ENCODE results near the gene ALOX15.
"Not testable (repeated sequence)": the region's sequence is repeated elsewhere in the genome, so short reads cannot be mapped to it uniquely, and the experiment has no call there.

The ALOX15 gene

DNA sequence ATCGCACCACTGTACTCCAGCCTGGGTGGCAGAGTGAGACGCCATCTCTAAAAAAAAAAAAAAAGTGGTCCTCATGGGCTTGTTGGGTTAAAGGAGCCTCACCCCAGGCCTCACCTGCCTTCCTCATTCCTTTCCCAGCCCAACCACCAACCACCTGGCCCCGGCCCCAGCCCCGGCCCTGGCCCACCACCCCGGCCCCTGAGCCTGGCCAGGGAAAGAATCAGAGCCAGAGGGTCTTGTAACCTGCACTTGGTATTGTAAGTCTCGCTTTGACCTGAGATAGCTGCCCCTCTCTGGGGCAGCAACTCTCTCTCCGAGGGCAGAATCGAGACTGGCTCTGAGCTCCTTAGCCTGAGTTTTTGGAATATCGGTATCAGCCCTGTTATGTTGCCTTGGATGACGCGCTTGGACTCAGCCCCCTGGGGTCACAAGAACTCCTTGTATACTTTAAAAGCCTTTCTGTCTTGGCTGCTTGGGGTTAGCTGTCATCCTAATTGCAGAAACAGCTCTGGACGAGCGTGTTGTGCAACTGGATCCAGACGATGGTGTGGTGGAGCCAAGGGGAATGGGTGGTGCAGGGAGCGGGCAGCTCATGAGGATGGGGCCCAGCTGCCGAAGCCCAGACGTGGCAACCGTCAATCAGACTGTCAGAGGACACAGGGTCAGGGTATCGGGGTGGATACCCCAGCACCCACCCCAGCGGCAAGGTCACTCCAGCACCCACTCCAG lies 42.5 kb downstream of the ALOX15 start:
- DNase-seq, result no peak
- in situ Hi-C loops (cut with MboI; ENCODE audit: low pct_unique_long_range_greater_than_20kb, low sequenced_read_pairs), result loop anchor here (25.0 kb wide), 1 partner anchor 288 kb away; the partner anchor contains the start of gene C17orf107

DNA sequence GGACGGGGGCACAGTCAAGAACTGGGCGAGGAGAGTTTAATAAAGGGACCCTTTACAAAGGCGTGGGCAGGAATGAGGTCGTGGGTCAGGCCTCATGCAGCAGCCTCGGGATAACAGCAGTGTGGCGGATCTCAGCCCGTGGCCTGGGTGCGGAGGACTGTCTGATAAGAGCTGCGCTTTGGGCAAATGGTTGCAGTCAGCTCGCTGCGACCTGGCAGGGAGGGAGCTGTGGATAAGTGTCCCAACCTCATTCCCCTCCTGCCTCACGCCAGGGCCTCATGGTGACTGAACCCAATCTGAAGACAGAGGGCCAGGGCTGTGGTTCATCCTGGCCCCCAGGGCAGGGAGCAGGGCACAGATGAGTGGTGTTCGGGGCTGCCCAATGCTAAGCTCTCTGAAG lies 43.5 kb downstream of the ALOX15 start:
- in situ Hi-C loops (cut with MboI; ENCODE audit: low pct_unique_long_range_greater_than_20kb, low sequenced_read_pairs), result loop anchor here (25.0 kb wide), 1 partner anchor 289 kb away; the partner anchor contains the start of gene C17orf107
- no peak for DNase-seq

DNA sequence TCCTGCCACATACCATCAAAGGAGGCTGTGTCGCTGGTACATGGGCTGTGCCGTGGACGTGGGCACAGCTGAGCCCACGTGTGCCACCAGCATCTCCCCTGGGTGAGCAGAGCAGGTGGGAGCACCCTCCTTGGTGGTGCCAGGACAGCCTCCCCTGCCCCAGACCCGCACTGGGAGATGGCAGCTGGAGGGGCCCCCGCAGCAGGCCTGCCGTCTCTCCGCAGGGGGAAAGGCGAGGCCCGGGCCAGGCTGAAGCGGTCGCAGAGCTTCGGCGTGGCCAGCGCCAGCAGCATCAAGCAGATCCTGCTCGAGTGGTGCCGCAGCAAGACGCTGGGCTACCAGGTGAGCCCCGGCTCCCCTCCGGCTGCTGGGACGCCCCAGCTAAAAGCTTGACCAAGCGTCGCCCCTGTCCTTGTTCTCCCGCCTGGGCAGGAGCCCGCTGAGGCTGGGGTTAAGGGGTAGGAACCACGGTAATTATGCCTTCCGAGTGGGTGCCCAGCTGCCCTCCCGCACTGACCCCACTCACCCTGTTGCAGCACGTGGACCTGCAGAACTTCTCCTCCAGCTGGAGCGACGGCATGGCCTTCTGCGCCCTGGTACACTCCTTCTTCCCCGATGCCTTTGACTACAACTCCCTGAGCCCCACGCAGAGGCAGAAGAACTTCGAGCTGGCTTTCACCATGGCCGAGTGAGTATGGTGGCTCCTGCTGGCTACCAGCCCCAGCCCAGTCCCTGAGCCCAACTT lies 44.7 kb downstream of the ALOX15 start:
- DNase-seq, result no peak
- in situ Hi-C loops (cut with MboI; ENCODE audit: low pct_unique_long_range_greater_than_20kb, low sequenced_read_pairs), result loop anchor here (25.0 kb wide), 1 partner anchor 290 kb away; the partner anchor contains the start of gene C17orf107

DNA sequence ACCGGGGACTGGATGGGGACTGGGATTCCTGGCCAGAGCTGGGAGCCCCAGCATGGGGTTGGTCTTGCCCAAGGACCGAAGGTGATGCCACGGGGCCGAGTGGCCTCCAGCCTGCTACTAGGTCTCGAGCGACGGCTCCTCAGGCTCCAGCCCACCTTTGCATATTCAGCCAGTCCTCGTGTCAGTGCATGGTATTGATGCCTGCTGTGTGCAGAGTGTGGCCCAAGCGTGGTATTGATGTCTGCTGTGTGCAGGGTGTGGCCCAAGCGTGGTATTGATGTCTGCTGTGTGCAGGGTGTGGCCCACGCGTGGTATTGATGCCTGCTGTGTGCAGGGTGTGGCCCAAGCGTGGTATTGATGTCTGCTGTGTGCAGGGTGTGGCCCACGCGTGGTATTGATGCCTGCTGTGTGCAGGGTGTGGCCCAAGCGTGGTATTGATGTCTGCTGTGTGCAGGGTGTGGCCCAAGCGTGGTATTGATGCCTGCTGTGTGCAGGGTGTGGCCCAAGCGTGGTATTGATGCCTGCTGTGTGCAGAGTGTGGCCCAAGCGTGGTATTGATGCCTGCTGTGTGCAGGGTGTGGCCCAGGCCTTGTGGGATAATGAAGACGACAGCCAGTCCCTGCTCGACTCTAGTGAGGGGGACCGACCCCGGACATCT lies 45.7 kb downstream of the ALOX15 start:
- in situ Hi-C loops (cut with MboI; ENCODE audit: low pct_unique_long_range_greater_than_20kb, low sequenced_read_pairs), result loop anchor here (25.0 kb wide), 1 partner anchor 291 kb away; the partner anchor contains the start of gene C17orf107
- DNase-seq, result not testable (repeated sequence)

DNA sequence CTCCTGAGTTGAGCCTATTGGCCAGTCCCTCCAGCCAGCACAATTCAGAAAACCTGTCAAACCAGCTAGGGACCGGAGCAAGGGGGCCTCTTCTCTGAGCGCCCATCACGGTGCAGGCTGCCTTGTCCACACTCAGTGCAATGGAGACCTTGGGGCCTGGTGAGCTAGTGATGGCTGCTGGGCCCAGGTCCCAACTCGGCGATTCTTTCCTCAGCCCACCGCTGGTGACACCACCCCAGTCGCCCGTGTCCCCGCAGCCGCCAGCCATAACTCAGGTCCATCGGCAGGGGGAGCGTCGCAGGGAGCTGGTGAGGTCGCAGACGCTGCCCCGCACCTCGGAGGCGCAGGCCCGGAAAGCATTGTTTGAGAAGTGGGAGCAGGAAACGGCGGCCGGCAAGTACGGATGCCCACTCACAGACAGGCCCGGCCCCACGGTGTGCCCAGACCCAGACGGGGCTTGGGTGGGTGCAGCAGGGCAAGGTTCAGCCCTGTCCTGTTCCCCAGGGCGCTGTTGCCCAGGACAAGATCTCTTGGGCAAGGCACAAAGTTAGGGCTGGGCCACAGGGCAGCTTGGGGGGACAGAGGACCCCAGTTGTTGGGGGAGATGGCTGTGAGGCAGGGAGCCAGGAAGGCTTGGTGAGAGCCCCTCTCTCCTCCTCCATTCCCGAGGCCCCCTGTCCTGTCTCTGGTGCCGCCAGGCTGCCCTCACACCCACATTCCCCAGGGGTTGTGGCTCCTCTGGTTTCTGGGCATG lies 46.4 kb downstream of the ALOX15 start:
- in situ Hi-C loops (cut with MboI; ENCODE audit: low pct_unique_long_range_greater_than_20kb, low sequenced_read_pairs), result loop anchor here (25.0 kb wide), 1 partner anchor 292 kb away; the partner anchor contains the start of gene C17orf107
- DNase-seq, result peak; percentile 65

DNA sequence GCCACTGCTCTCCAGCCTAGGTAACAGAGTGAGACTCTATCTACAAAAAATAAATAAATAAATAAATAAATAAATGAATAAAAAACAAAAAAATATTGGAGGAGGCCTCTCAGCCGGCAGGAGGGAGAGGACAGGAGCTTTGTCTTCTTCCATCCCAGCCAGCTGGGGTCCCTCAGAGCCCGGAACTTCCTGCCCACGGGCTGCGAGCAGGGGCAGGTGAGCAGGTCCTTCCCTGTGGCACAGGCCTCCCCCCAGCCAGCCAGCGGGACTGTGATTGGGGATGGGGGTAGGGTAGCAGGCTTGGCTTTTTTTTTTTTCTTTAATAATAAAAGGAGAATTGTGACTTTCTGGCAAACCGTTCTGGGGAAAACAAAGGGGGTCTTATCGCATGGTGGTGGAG lies 47.1 kb downstream of the ALOX15 start:
- no peak for DNase-seq
- in situ Hi-C loops (cut with MboI; ENCODE audit: low pct_unique_long_range_greater_than_20kb, low sequenced_read_pairs), result loop anchor here (25.0 kb wide), 1 partner anchor 293 kb away; the partner anchor contains the start of gene C17orf107

DNA sequence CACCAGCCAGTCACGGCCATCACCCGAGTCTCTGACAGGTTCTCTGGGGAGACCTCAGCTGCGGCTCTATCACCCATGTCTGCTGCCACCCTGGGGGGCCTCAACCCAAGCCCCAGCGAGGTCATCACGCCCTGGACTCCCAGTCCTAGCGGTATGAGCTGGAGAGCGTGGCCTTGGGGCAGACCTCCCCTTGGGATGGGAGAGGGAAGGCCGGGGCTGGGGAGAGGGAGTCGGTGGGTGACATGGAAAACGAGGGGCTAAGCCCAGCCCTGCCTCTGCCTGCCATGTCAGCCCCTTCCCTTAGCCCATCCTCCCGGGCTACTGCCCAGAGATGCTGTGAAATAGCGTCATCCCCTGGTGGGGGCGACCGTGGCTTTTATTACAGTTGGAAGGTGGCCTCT lies 48.5 kb downstream of the ALOX15 start:
- DNase-seq, result no peak
- in situ Hi-C loops (cut with MboI; ENCODE audit: low pct_unique_long_range_greater_than_20kb, low sequenced_read_pairs), result loop anchor here (25.0 kb wide), 1 partner anchor 294 kb away; the partner anchor contains the start of gene C17orf107

DNA sequence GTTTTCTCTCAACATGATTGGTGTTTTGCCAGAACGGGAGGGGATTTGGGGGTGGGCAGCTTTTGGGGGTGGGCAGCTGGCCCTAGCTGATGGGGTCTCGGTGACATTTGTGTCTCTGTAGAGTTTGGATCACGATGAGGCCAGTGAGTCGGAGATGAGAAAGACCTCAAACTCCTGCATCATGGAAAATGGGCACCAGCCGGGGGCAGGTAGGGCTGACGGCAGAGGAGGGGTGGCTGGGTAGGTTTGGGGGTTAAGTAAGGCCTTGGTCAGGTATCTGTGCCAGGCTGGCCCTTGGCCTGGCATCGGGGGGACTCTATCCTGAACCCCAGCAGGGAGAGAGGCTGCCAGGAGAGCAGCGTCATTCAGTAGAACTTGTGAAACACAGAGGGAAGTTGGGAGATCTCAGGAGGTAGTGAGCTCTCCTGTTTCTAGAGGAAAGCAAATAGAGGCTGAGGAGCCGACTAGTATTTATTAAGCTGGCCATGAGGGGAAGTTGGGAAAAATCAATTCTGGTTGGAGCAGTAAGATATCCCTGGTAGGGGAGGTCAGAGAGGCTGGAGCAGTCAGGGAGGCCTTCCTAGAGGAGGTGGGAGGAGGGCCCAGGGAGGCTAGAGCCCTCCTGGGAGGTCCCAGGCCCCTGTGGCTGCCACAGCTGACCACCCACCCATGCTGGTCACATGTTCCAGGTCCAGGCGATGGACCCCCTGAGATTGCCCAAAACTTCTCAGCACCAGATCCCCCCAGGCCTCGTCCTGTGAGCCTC lies 49.1 kb downstream of the ALOX15 start:
- no peak for DNase-seq
- in situ Hi-C loops (cut with MboI; ENCODE audit: low pct_unique_long_range_greater_than_20kb, low sequenced_read_pairs), result loop anchor here (25.0 kb wide), 1 partner anchor 295 kb away; the partner anchor contains the start of gene C17orf107

DNA sequence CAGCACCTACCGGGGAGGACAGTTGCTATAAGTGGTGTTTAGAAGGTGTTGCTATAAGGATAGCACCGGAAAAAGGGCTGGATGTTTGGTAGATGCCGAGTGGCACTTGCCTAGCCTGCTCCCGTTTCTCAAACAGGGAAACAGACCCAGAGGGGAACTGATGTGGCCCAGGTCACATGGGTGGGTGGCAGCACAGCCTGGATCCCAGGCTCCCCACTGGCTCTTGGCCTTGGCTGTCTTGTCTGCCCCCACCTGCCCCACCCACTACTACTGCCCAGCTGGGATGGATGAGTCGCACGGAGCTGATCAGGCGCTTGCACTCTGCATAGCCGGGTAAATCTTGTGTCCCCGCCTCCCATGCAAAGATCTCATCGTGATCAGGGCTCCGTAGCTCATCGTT lies 49.9 kb downstream of the ALOX15 start:
- DNase-seq, result no peak
- in situ Hi-C loops (cut with MboI; ENCODE audit: low pct_unique_long_range_greater_than_20kb, low sequenced_read_pairs), result loop anchor here (25.0 kb wide), 1 partner anchor 296 kb away; the partner anchor contains the start of gene C17orf107

DNA sequence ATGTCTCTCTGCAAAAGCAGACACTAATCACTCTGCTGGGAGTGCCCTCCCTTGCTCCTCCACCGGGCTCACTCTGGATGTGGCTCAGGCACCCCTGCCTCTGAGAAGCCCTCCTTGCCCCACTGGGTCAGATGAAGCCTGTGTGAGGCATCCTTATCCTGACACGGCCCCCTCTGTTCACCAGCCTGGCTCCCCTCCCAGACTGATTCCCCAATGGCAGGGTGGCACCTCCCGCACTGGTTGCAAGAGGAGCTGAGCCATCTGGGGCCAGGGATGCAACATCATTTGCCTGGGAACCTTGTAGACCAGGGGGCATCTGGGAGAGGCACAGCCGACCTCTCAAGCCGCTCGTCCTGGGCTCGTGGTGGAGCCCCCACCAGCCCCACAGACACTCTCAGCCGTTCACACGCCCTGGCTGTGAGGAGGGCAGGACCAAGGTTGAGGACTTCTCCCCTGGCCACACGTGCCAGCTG lies 50.5 kb downstream of the ALOX15 start:
- in situ Hi-C loops (cut with MboI; ENCODE audit: low pct_unique_long_range_greater_than_20kb, low sequenced_read_pairs), result loop anchor here (25.0 kb wide), 1 partner anchor 296 kb away; the partner anchor contains the start of gene C17orf107
- no peak for DNase-seq

DNA sequence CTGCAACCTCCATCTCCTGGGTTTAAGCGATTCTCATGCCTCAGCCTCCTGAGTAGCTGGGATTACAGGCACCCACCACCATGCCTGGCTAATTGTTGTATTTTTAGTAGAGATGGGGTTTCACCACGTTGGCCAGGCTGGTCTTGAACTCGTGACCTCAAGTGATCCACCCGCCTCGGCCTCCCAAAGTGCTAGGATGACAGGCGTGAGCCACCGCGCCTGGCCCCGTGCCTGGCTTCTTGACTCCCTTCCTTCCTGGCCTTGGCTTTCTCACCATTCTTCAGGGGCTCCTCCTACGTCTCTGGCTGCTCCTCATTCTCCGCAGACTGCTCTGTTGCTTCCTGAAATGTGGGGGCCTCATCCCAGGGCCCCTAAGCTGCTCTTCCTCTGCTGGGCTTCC lies 51.4 kb downstream of the ALOX15 start:
- not testable (repeated sequence) for DNase-seq
- in situ Hi-C loops (cut with MboI; ENCODE audit: low pct_unique_long_range_greater_than_20kb, low sequenced_read_pairs), result loop anchor here (25.0 kb wide), 1 partner anchor 297 kb away; the partner anchor contains the start of gene C17orf107

DNA sequence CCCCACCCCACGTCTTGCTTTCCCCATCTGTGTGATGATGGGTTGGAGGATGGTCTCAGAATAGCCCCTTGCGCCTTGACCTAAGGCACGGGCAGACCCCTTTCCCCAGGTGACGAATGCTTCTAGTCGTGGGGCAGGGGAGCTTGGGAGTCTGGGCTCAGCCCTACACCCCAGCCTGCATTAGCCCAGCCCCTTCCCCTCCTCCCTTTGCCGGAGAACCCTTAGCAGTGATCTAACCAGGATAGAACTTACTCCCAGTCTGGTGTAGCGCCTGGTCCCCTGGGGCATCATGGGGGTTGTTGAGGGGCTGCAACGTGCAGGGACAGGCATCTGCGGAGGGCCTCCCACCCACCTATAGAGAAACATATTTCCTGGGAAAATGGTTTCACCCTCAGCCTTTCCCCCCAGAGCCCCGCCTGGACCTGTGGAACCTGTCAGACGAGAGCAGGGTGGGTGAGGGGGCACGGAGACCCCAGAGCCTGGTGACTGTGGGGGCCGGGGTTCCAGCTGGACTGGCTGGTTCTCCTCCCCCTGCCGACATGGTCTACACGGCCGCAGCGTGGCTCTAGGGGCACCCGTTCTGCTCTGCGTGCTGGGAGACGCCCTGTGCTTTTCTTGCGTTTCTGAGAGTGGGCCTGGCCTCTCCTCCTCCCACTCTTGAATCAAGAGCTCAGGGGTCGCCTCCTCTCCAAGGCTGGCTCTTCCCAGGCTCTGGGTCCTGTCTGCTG lies 52.4 kb downstream of the ALOX15 start:
- no peak for DNase-seq
- in situ Hi-C loops (cut with MboI; ENCODE audit: low pct_unique_long_range_greater_than_20kb, low sequenced_read_pairs), result loop anchor here (25.0 kb wide), 1 partner anchor 298 kb away; the partner anchor contains the start of gene C17orf107

DNA sequence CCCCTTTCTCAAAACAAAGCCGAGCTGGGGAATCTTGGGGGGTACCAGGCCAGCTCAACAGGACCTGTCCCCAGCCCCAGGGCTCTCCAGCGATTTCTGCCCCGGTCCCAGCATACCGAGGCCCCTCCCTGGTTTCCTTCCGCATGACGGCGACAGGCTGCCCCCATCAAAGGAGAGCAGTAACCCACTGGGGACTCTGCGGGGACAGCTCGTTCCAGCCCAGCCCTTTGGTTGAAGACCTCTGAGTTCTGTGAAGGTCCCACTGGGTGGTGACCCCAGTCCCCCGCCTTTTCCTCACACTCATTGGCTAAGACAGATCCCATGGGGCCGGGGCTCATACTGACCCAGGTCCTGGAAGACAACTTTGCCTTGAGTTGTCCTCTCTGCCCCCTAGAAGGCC lies 53.1 kb downstream of the ALOX15 start:
- in situ Hi-C loops (cut with MboI; ENCODE audit: low pct_unique_long_range_greater_than_20kb, low sequenced_read_pairs), result loop anchor here (25.0 kb wide), 1 partner anchor 299 kb away; the partner anchor contains the start of gene C17orf107
- no peak for DNase-seq

DNA sequence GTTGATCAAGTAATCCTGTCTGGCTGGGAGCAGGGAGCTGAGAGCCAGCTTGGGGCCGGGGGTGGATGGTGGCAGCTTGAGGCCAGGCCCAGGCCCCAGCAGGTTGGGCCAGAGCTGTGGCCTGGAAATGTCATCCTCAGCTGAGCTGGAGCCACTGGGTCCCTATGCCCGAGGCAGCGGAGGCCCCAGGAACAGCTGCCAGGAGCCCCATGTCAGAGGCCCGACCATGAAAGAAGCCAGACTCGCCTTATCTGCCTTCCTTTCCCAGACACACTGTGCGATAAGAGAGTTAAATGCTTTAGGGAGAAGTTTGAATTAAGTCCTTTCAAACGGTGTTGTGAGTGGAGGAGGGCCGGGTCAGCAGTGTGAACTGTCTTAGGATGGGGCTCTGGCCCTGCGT lies 53.7 kb downstream of the ALOX15 start:
- in situ Hi-C loops (cut with MboI; ENCODE audit: low pct_unique_long_range_greater_than_20kb, low sequenced_read_pairs), result loop anchor here (25.0 kb wide), 1 partner anchor 299 kb away; the partner anchor contains the start of gene C17orf107
- DNase-seq, result no peak

DNA sequence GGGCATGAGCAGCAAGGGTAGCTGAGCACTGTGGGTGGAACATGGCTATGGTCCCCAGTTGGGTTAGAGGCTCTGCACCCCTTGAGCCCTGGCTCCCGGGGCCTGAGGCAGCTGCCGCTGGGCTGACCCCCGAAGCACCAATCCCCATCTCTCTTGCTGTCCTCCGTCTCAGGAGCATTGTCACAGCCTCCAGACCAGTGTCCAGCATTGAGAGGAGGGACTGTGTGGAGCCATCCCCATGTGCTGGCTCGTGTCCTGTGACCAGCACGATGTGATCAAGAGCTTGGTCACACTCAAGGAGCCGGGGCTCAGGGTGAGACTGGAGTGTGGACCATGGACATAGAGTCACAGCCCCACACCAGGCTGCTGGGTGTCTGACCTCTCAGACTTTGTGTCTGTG lies 54.3 kb downstream of the ALOX15 start:
- in situ Hi-C loops (cut with MboI; ENCODE audit: low pct_unique_long_range_greater_than_20kb, low sequenced_read_pairs), result loop anchor here (25.0 kb wide), 1 partner anchor 300 kb away; the partner anchor contains the start of gene C17orf107

DNA sequence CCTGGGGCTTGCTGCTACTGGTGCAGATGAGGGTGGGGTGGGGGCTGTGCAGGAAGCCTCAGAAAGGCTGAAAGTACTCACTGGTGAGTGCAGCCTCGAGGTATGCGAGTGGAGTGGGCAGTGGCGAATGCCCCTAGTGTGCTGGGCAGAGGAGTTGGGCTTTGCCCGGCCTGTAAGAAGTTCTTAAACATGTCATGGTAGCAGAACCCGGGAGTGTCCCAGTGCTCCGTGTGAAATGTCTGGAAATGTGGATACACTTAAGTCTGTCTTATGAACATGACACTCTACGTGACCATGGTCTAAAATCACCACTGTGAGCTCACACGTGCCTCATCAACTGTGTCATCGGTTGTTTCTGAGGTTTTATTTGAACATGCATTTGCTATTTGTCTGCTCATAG lies 55.4 kb downstream of the ALOX15 start:
- in situ Hi-C loops (cut with MboI; ENCODE audit: low pct_unique_long_range_greater_than_20kb, low sequenced_read_pairs), result loop anchor here (25.0 kb wide), 1 partner anchor 301 kb away; the partner anchor contains the start of gene C17orf107
- no peak for DNase-seq

More for the DNA sequence above, 54.3 kb downstream of the ALOX15 start:
- DNase-seq, result no peak

DNA sequence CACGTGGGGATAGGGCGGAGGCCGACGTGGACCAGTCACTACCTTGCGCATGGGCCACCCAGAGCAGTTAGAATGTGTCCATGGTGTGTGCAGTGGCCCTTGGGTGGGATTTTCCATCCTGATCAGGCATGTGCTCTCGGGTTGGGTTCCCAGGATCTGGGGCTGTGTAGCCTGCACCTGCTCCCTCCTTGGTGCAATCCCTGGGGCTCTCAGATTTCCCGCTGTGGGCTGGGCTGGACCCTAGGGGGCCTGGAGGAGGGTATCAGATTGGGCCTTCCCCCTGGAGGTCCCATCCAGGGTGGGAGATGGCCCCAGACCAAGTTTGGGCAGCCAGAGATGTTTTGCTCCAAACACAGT lies 55.9 kb downstream of the ALOX15 start:
- DNase-seq, result no peak
- in situ Hi-C loops (cut with MboI; ENCODE audit: low pct_unique_long_range_greater_than_20kb, low sequenced_read_pairs), result loop anchor here (25.0 kb wide), 1 partner anchor 302 kb away; the partner anchor contains the start of gene C17orf107

All from KBM-7 (cell line).